Activated B cell treated with CpG ODN at 0.5 μM for 24 hours (primary cell): ENCODE data around the gene EPN2. TPM values are rescaled to one million over a fixed set of nuclear protein-coding genes. Genes with fewer than 3 reads are reported as not detected.

Source experiments
- ATAC-seq: fragments of 200-7000 bp; cut with Tn5 transposase; one replicate; pipeline ENCODE4 v1.10.0; 2021; ENCODE audit warnings: low read depth, mild to moderate bottlenecking, moderate library complexity
- CTCF ChIA-PET: fragments of 350-600 bp; sonication (Branson Sonifier 250); formaldehyde crosslinking; loops from one replicate; lab custom pipeline; 2021; ENCODE audit warnings: antibody characterized with exemption; lab: Charles Lee
- POLR2A ChIA-PET: fragments of 350-600 bp; sonication (Branson Sonifier 250); formaldehyde crosslinking; loops from one replicate; lab custom pipeline; 2021; ENCODE audit warnings: antibody characterized with exemption; lab: Charles Lee
- DNase-seq: peaks from one replicate; pipeline ENCODE4 v3.0.0; 2022
- H3K27ac Mint-ChIP-seq: one replicate; pipeline ENCODE4 v1.8.0; 2020; ENCODE audit warnings: mixed read lengths
- H3K27me3 Mint-ChIP-seq: one replicate; pipeline ENCODE4 v1.8.0; 2021; ENCODE audit warnings: mixed read lengths
- H3K36me3 Mint-ChIP-seq: one replicate; pipeline ENCODE4 v1.8.0; 2021; ENCODE audit warnings: low read depth, mixed read lengths
- H3K4me1 Mint-ChIP-seq: one replicate; pipeline ENCODE4 v1.8.0; 2021; ENCODE audit warnings: mixed read lengths
- H3K4me3 Mint-ChIP-seq: one replicate; pipeline ENCODE4 v1.8.0; 2020; ENCODE audit warnings: mild to moderate bottlenecking, mixed read lengths
- H3K9me3 Mint-ChIP-seq: one replicate; pipeline ENCODE4 v1.8.0; 2020; ENCODE audit warnings: mixed read lengths
- intact Hi-C: fragments of 100-400 bp; cut with micrococcal nuclease; formaldehyde crosslinking; loops from one replicate; pipeline ENCODE4 v1.15.1; 2024
- total RNA-seq: library from RNA; stranded (reverse); gene quantifications from 2 replicates; pipeline ENCODE4 v1.2.3, GENCODE V29; 2022
- TF ChIP-seq, protein P1 (sequence below): fragments of 200-600 bp; IDR thresholded peaks from one replicate; pipeline ENCODE4 v1.8.0; 2022; ENCODE audit warnings: antibody characterized with exemption, mild to moderate bottlenecking

EPN2 gene
- total RNA-seq, 1 donor from 2014 or later, result 16.6 TPM

DNA sequence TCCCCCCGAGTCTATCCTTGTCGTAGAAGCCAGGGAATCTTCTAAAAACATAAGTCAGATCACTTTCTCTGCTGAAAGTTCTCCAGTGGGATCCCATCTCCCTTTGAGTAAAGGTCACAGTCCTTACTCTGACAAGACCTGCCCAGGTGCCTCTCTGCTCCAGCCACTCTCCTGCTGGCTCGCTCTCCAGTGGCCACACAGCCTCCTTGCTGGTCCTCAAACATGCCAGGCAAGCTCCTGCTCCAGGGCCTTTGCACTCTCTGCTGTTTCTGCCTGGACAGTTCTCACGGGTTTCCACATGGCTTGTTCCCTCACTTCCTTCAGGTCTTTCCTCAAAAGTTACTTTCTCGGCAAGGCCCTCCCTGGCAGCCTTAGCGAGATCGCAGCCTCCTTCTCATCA is 122.0 kb downstream of the EPN2 start:
- ATAC-seq, result no peak
- Mint-ChIP-seq H3K4me3 (no peak overlapping the region), H3K27ac (no peak overlapping the region), H3K27me3 (peaks cover 5% of the 10 kb centered on the region), H3K4me1 (peaks cover 5% of the 10 kb centered on the region), H3K36me3 (no peaks in the 10 kb centered on the region), H3K9me3 (no peaks in the 10 kb centered on the region)
- no peak for DNase-seq
- ChIA-PET POLR2A (no interaction called here), CTCF (interaction anchor here (1.0 kb wide), 1 partner anchor 88 kb away, joined by 3 read pairs; no protein-coding TSS in a partner anchor)
- TF ChIP-seq, protein P1, sequence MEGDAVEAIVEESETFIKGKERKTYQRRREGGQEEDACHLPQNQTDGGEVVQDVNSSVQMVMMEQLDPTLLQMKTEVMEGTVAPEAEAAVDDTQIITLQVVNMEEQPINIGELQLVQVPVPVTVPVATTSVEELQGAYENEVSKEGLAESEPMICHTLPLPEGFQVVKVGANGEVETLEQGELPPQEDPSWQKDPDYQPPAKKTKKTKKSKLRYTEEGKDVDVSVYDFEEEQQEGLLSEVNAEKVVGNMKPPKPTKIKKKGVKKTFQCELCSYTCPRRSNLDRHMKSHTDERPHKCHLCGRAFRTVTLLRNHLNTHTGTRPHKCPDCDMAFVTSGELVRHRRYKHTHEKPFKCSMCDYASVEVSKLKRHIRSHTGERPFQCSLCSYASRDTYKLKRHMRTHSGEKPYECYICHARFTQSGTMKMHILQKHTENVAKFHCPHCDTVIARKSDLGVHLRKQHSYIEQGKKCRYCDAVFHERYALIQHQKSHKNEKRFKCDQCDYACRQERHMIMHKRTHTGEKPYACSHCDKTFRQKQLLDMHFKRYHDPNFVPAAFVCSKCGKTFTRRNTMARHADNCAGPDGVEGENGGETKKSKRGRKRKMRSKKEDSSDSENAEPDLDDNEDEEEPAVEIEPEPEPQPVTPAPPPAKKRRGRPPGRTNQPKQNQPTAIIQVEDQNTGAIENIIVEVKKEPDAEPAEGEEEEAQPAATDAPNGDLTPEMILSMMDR, result no peak
- intact Hi-C loops, result no loop called here

DNA sequence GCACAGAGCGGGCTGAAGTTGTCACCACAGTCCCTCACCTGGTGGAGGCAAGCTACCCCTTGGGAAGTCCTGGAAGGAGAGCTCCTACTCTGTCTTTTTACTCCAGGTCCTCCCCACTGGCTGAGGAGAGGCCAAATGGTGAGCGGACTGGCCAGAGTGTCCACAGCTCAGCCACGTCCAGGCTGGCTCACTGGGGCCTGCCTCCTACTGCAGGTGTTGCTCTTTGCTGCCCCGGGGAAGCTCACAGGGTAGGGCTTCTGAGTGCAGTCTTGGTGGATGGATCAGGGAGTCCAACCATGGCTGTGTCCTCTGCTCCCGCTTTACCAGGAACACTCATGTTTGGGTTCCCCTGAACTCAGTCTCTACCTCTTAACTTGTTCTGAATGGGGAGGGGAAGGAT is 122.7 kb downstream of the EPN2 start:
- ATAC-seq (no peak), DNase-seq (no peak)
- Mint-ChIP-seq H3K27me3 (peaks cover 4% of the 10 kb centered on the region), H3K27ac (no peak overlapping the region), H3K4me3 (no peak overlapping the region), H3K36me3 (no peaks in the 10 kb centered on the region), H3K4me1 (peaks cover 5% of the 10 kb centered on the region), H3K9me3 (no peaks in the 10 kb centered on the region)
- ChIA-PET CTCF (interaction anchor here (1.0 kb wide), 1 partner anchor 87 kb away, joined by 3 read pairs; no protein-coding TSS in a partner anchor), POLR2A (no interaction called here)
- intact Hi-C loops, result no loop called here
- TF ChIP-seq, protein P1, result no peak

DNA sequence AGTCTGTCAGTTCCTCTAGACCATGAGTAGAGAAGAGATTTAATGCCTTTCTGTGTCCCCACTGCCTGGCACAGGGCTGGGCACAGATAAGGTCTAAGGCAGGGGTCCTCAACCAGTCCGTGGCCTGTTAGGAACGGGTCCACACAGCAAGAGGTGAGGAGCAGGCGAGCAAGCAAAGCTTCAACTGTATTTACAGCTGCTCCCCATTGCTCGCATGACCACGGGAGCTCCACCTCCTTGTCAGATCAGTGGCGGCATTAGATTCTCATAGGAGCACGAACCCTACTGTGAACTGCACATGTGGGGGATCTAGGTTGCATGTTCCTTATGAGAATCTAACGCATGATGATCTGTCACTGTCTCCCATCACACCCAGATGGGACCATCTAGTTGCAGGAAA is 123.6 kb downstream of the EPN2 start:
- ATAC-seq (no peak), DNase-seq (no peak)
- Mint-ChIP-seq H3K36me3 (no peaks in the 10 kb centered on the region), H3K27me3 (peaks cover 4% of the 10 kb centered on the region), H3K27ac (no peak overlapping the region), H3K4me3 (no peak overlapping the region), H3K4me1 (peaks cover 5% of the 10 kb centered on the region), H3K9me3 (no peaks in the 10 kb centered on the region)
- TF ChIP-seq, protein P1, result no peak
- ChIA-PET CTCF (no interaction called here), POLR2A (no interaction called here)
- intact Hi-C loops, result no loop called here

DNA sequence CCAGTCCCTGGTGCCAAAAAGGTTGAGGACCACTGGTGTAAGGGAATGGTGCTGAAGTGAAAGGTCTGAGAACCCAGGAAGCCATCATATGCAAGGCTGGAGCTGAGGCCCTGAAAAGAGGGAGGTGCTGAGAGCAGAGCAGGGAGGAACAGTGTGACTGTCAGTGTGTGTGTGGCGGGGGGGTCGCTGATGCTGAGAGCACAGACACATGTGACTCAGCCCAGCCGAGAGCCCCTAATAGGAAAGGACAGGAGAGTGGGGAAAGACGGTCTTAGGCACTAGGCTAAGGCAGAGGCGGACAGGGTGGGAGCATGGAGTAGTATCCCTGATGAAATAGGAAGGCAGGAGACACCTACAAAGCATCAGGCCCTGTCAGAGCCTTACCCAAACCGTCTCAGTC is 124.2 kb downstream of the EPN2 start:
- TF ChIP-seq, protein P1, result no peak
- Mint-ChIP-seq H3K4me3 (peak overlapping the region; percentile 47), H3K9me3 (no peaks in the 10 kb centered on the region), H3K27me3 (peaks cover 4% of the 10 kb centered on the region), H3K36me3 (no peaks in the 10 kb centered on the region), H3K4me1 (peaks cover 5% of the 10 kb centered on the region), H3K27ac (no peak overlapping the region)
- POLR2A ChIA-PET, result interaction anchor here (2.7 kb wide), 1 partner anchor 17 kb away, joined by 38 read pairs; the partner anchor contains the start of gene MAPK7
- ATAC-seq (no peak), DNase-seq (peak; percentile 11)
- CTCF ChIA-PET, result interaction anchor here (2.9 kb wide), 1 partner anchor 85 kb away, joined by 76 read pairs; no protein-coding TSS in a partner anchor
- intact Hi-C loops, result no loop called here

DNA sequence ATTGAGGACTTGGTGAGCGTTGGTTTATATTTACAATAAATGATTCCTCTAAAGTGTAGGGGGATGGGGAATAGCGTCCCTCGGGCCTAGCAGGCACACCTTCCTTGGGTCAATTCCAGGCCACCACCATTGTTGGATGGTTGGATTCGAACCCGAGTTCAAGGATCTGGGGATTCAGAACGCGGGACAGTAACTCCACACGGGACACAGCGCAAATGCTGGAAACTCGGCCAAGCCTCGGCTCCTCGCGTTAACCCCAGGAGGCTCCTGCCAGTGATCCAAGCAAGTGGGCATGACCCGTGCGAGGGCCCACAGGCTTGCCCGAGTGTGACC is 124.7 kb downstream of the EPN2 start:
- H3K36me3 Mint-ChIP-seq, result no peaks in the 10 kb centered on the region
- intact Hi-C loops, result loop anchor here (1.0 kb wide), 4 partner anchors 16 to 404 kb away; partner anchors contain the start of gene MAPK7
- TF ChIP-seq, protein P1, result no peak
- H3K4me1 Mint-ChIP-seq, result peaks cover 5% of the 10 kb centered on the region
- ATAC-seq, result no peak
- H3K9me3 Mint-ChIP-seq, result no peaks in the 10 kb centered on the region
- H3K4me3 Mint-ChIP-seq, result peak overlapping the region; percentile 93
- CTCF ChIA-PET, result interaction anchor here (0.9 to 3.3 kb wide), 6 partner anchors 9 to 383 kb away, joined by 3 to 76 read pairs (median 8); partner anchors contain the start of gene MAPK7
- no peak for DNase-seq
- H3K27me3 Mint-ChIP-seq, result peaks cover 4% of the 10 kb centered on the region
- POLR2A ChIA-PET, result interaction anchor here (1.2 to 2.7 kb wide), 4 partner anchors 16 to 124 kb away, joined by 3 to 38 read pairs (median 6); partner anchors contain the start of gene MAPK7
- peak overlapping the region; percentile 14 for H3K27ac Mint-ChIP-seq
